SK-N-SH (cell line): ENCODE data around the gene OAS2. TPM values are rescaled to one million over a fixed set of nuclear protein-coding genes. Genes with fewer than 3 reads are reported as not detected.

ENCODE experiments used
- CTCF ChIA-PET: fragments of 300-600, 350-600 bp; formaldehyde crosslinking; extraction: SDS; loops from one replicate; lab custom pipeline; 2021; lab: Yijun Ruan, JAX
- POLR2A ChIA-PET: fragments of 350-600 bp; sonication (Branson Sonifier 250); formaldehyde crosslinking; extraction: SDS; loops from one replicate; lab custom pipeline; 2020; ENCODE audit warnings: antibody characterized with exemption, inconsistent platforms; lab: Yijun Ruan, JAX
- DNase-seq: peaks from one replicate; pipeline ENCODE4 v3.0.0; 2012
- H2AFZ ChIP-seq: fragments of 200-600 bp; sonication (generic); 2 replicates; pipeline ENCODE4 v1.8.1; 2016; ENCODE audit warnings: antibody characterized with exemption, mild to moderate bottlenecking, low read depth
- H3F3A ChIP-seq: fragments of 200-600 bp; sonication (generic); replicated peaks from 2 replicates; pipeline ENCODE3; 2016; ENCODE audit warnings: antibody characterized with exemption, mild to moderate bottlenecking; ENCODE audit not compliant: insufficient read depth
- H3K27ac ChIP-seq, 2 experiments: fragments of 200-500 bp in 1 of 2; fragments of 200-600 bp in 1 of 2; sonication (Bioruptor generic) in 1 of 2; sonication (generic), shearing (Covaris generic) in 1 of 2; 2 replicates each; pipeline versions ENCODE4 v1.5.1 to v1.6.1; 2014 to 2016; ENCODE audit warnings: low read depth in 2 of 2, inconsistent platforms in 1 of 2, low read length in 1 of 2, mild to moderate bottlenecking in 1 of 2, mixed read lengths in 1 of 2
- H3K27me3 ChIP-seq: fragments of 200-600 bp; sonication (generic), shearing (Covaris generic); 2 replicates; pipeline ENCODE4 v1.6.1; 2016; ENCODE audit warnings: mixed run types; ENCODE audit not compliant: insufficient read depth
- H3K36me3 ChIP-seq, 2 experiments: fragments of 200-500 bp in 1 of 2; fragments of 200-600 bp in 1 of 2; sonication (Bioruptor generic) in 1 of 2; sonication (generic) in 1 of 2; replicated peaks in 1 of 2; 2 replicates each; pipeline versions ENCODE3 to v1.5.1; 2014 to 2016; ENCODE audit warnings: low read length in 1 of 2, mild to moderate bottlenecking in 1 of 2; ENCODE audit not compliant: insufficient read depth in 2 of 2, control insufficient read depth in 1 of 2
- H3K4me1 ChIP-seq, 2 experiments: fragments of 200-500 bp in 1 of 2; fragments of 200-600 bp in 1 of 2; sonication (Bioruptor generic) in 1 of 2; sonication (generic), shearing (Covaris generic) in 1 of 2; 2 replicates each; pipeline versions ENCODE4 v1.5.1 to v1.6.1; 2014 to 2016; ENCODE audit warnings: low read depth in 1 of 2, low read length in 1 of 2, mixed run types in 1 of 2; ENCODE audit not compliant: insufficient read depth in 2 of 2, control insufficient read depth in 1 of 2
- H3K4me2 ChIP-seq: fragments of 200-600 bp; sonication (generic), shearing (Covaris generic); 2 replicates; pipeline ENCODE4 v1.6.1; 2017; ENCODE audit warnings: mixed run types
- H3K4me3 ChIP-seq, 2 experiments: fragments of 200-500 bp in 1 of 2; fragments of 200-600 bp in 1 of 2; sonication (Bioruptor generic) in 1 of 2; sonication (generic), shearing (Covaris generic) in 1 of 2; 2 replicates each; pipeline versions ENCODE4 v1.5.1 to v1.8.1; 2014 to 2016; ENCODE audit warnings: low read depth in 2 of 2, inconsistent platforms in 1 of 2, low read length in 1 of 2, mild to moderate bottlenecking in 1 of 2, mixed read lengths in 1 of 2, moderate library complexity in 1 of 2
- H3K79me2 ChIP-seq: fragments of 200-600 bp; sonication (generic); 2 replicates; pipeline ENCODE4 v1.8.1; 2017; ENCODE audit warnings: mild to moderate bottlenecking; ENCODE audit not compliant: insufficient read depth
- H3K9ac ChIP-seq: fragments of 200-600 bp; sonication (generic); 2 replicates; pipeline ENCODE4 v1.6.1; 2017; ENCODE audit warnings: mixed run types
- H3K9me2 ChIP-seq: fragments of 200-600 bp; sonication (generic); 2 replicates; pipeline ENCODE4 v1.6.1; 2017; ENCODE audit warnings: mixed run types
- H3K9me3 ChIP-seq: fragments of 200-600 bp; sonication (generic); 2 replicates; pipeline ENCODE4 v1.6.1; 2017; ENCODE audit warnings: mixed run types, mild to moderate bottlenecking, moderate library complexity
- H4K20me1 ChIP-seq: fragments of 200-600 bp; sonication (generic); 2 replicates; pipeline ENCODE4 v1.6.1; 2017; ENCODE audit warnings: mild to moderate bottlenecking, mixed run types; ENCODE audit not compliant: insufficient read depth
- ELF1 ChIP-seq: IDR thresholded peaks from 2 replicates; pipeline ENCODE4 v1.4.0; 2012
- EP300 ChIP-seq, 2 experiments: IDR thresholded peaks; 2 replicates each; pipeline versions ENCODE4 v1.4.0 to v1.6.1; 2012; ENCODE audit warnings: borderline replicate concordance in 1 of 2, low read depth in 1 of 2, low read length in 1 of 2
- GABPA ChIP-seq: IDR thresholded peaks from 2 replicates; pipeline ENCODE4 v1.4.0; 2012; ENCODE audit warnings: low read depth, mild to moderate bottlenecking
- GATA2 ChIP-seq: sonication (generic); formaldehyde crosslinking; IDR thresholded peaks from 2 replicates; pipeline ENCODE4 v1.5.0; 2020; ENCODE audit warnings: mild to moderate bottlenecking, missing genetic modification reagents
- POLR2AphosphoS5 ChIP-seq: IDR thresholded peaks from 2 replicates; pipeline ENCODE4 v1.6.1; 2012; ENCODE audit warnings: low read depth, low read length
- RXRA ChIP-seq: IDR thresholded peaks from 2 replicates; pipeline ENCODE4 v1.4.0; 2012; ENCODE audit warnings: low read depth, mild to moderate bottlenecking, borderline replicate concordance
- SIN3A ChIP-seq: IDR thresholded peaks from 2 replicates; pipeline ENCODE4 v1.6.1; 2012; ENCODE audit warnings: low read depth, mild to moderate bottlenecking, low read length, moderate library complexity, borderline replicate concordance
- SMC3 ChIP-seq: IDR thresholded peaks from 2 replicates; pipeline ENCODE4 v1.6.1; 2012; ENCODE audit warnings: low read depth, low read length, improper control_type of control experiment
- USF2 ChIP-seq: fragments of 150-350 bp; IDR thresholded peaks from 2 replicates; pipeline ENCODE4 v1.6.1; 2017; ENCODE audit warnings: antibody characterized with exemption, low read length, low read depth, borderline replicate concordance
- WGBS: methylation state at CpG from one replicate; pipeline ENCODE4 v1.1.6; 2017; ENCODE audit warnings: low lambda C conversion rate; 5-methylcytosine and 5-hydroxymethylcytosine counted together
- polyA plus RNA-seq, 3 experiments: library from polyadenylated mRNA; depleted of rRNA; stranded (reverse); fragments of >200 nt; gene quantifications; 2 replicates each; pipeline ENCODE4 v1.2.3, GENCODE V29; 2012
- TF ChIP-seq, protein P1 (sequence below): IDR thresholded peaks from 2 replicates; pipeline ENCODE4 v1.4.0; 2012; ENCODE audit warnings: low read depth, borderline replicate concordance
- TF ChIP-seq, protein P2 (sequence below): fragments of 150-350 bp; IDR thresholded peaks from 2 replicates; pipeline ENCODE4 v1.6.1; 2016; ENCODE audit warnings: mild to moderate bottlenecking, low read depth, low read length
- TF ChIP-seq, protein P3 (sequence below): fragments of 200-600 bp; sonication (generic); IDR thresholded peaks from 2 replicates; pipeline ENCODE4 v1.6.1; 2017; ENCODE audit warnings: antibody characterized with exemption, mild to moderate bottlenecking, moderate library complexity

OAS2 gene
- polyA plus RNA-seq, 1 of the 3 experiments (the other 2 are of a cell fraction): not detected

GRCh38 chr12:112932485-112933128 is 45.7 kb upstream of the OAS2 start:
- H3K9me2 ChIP-seq: no peaks in the 10 kb centered on the region

DNA sequence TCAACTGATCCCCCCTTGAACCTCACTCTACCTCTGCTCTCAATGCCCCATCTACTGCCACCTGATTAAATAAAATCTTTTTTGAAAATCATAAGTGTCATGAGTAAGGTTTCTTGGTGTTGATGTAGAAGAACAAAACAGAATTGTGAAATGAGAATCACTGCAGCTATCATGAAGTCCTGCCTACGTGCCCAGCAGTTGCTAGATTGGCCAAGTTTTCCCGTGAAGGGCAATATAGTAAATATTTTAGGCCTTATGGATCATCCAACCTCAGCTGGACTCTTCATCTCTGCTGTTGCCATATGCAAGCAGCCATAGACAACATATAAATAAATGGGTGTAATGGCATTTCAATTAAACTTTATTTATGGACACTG is 45.2 kb upstream of the OAS2 start:
- Histone ChIP-seq H2AFZ (no peak overlapping the region), H3K9ac (no peak overlapping the region), H3K27ac (no peak overlapping the region), H4K20me1 (no peaks in the 10 kb centered on the region), H3K4me3 (no peak overlapping the region), H3K4me2 (no peak overlapping the region), H3K27me3 (no peaks in the 10 kb centered on the region), H3K9me2 (no peaks in the 10 kb centered on the region), H3K4me1 (no peaks in the 10 kb centered on the region; a peak in 1 of 4 replicates), H3K36me3 (no peaks in the 10 kb centered on the region), H3K79me2 (no peaks in the 10 kb centered on the region), H3K9me3 (no peaks in the 10 kb centered on the region), H3F3A (no peaks in the 10 kb centered on the region)
- TF ChIP-seq POLR2AphosphoS5: no peak
- TF ChIP-seq ELF1: no peak
- TF ChIP-seq GATA2: no peak
- TF ChIP-seq USF2: no peak
- TF ChIP-seq, protein P1, sequence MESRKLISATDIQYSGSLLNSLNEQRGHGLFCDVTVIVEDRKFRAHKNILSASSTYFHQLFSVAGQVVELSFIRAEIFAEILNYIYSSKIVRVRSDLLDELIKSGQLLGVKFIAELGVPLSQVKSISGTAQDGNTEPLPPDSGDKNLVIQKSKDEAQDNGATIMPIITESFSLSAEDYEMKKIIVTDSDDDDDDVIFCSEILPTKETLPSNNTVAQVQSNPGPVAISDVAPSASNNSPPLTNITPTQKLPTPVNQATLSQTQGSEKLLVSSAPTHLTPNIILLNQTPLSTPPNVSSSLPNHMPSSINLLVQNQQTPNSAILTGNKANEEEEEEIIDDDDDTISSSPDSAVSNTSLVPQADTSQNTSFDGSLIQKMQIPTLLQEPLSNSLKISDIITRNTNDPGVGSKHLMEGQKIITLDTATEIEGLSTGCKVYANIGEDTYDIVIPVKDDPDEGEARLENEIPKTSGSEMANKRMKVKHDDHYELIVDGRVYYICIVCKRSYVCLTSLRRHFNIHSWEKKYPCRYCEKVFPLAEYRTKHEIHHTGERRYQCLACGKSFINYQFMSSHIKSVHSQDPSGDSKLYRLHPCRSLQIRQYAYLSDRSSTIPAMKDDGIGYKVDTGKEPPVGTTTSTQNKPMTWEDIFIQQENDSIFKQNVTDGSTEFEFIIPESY: no peak
- TF ChIP-seq, protein P2, sequence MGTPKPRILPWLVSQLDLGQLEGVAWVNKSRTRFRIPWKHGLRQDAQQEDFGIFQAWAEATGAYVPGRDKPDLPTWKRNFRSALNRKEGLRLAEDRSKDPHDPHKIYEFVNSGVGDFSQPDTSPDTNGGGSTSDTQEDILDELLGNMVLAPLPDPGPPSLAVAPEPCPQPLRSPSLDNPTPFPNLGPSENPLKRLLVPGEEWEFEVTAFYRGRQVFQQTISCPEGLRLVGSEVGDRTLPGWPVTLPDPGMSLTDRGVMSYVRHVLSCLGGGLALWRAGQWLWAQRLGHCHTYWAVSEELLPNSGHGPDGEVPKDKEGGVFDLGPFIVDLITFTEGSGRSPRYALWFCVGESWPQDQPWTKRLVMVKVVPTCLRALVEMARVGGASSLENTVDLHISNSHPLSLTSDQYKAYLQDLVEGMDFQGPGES: no peak
- no peak for TF ChIP-seq EP300 (IDR thresholded peaks at IDR 0.05; ENCODE audit: borderline replicate concordance in 1 of 2, low read depth in 1 of 2, low read length in 1 of 2)
- no peak for DNase-seq
- WGBS: 82% methylated on average over 2 of the region's 2 CpGs
- CTCF ChIA-PET: no interaction called here
- POLR2A ChIA-PET: no interaction called here

More at GRCh38 chr12:112932485-112933128, 45.7 kb upstream of the OAS2 start:
- WGBS: 39% methylated on average over 6 of the region's 6 CpGs
- no peaks in the 10 kb centered on the region for H4K20me1 ChIP-seq
- H2AFZ ChIP-seq: no peak overlapping the region
- no peak overlapping the region for H3K4me3 ChIP-seq
- no peaks in the 10 kb centered on the region; a peak in 1 of 4 replicates for H3K4me1 ChIP-seq
- H3K79me2 ChIP-seq: no peaks in the 10 kb centered on the region
- ChIA-PET POLR2A (no interaction called here), CTCF (no interaction called here)
- no peak overlapping the region for H3K27ac ChIP-seq
- no peaks in the 10 kb centered on the region for H3F3A ChIP-seq
- no peak overlapping the region for H3K9ac ChIP-seq
- no peaks in the 10 kb centered on the region for H3K27me3 ChIP-seq
- no peaks in the 10 kb centered on the region for H3K9me3 ChIP-seq
- no peak for TF ChIP-seq RXRA
- TF ChIP-seq GABPA: no peak
- no peak for TF ChIP-seq SMC3
- TF ChIP-seq, protein P3, sequence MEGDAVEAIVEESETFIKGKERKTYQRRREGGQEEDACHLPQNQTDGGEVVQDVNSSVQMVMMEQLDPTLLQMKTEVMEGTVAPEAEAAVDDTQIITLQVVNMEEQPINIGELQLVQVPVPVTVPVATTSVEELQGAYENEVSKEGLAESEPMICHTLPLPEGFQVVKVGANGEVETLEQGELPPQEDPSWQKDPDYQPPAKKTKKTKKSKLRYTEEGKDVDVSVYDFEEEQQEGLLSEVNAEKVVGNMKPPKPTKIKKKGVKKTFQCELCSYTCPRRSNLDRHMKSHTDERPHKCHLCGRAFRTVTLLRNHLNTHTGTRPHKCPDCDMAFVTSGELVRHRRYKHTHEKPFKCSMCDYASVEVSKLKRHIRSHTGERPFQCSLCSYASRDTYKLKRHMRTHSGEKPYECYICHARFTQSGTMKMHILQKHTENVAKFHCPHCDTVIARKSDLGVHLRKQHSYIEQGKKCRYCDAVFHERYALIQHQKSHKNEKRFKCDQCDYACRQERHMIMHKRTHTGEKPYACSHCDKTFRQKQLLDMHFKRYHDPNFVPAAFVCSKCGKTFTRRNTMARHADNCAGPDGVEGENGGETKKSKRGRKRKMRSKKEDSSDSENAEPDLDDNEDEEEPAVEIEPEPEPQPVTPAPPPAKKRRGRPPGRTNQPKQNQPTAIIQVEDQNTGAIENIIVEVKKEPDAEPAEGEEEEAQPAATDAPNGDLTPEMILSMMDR: no peak
- no peak for TF ChIP-seq EP300 (IDR thresholded peaks at IDR 0.05; ENCODE audit: borderline replicate concordance in 1 of 2, low read depth in 1 of 2, low read length in 1 of 2)
- no peak for TF ChIP-seq SIN3A
- TF ChIP-seq USF2: no peak
- no peak overlapping the region for H3K4me2 ChIP-seq
- no peaks in the 10 kb centered on the region for H3K36me3 ChIP-seq
- DNase-seq: no peak
